Measurements from ENCODE around the gene CBFB. TPM values are rescaled to one million over a fixed set of nuclear protein-coding genes. Genes with fewer than 3 reads are reported as not detected.

Gene CBFB
- total RNA-seq = 38.1 TPM

DNA sequence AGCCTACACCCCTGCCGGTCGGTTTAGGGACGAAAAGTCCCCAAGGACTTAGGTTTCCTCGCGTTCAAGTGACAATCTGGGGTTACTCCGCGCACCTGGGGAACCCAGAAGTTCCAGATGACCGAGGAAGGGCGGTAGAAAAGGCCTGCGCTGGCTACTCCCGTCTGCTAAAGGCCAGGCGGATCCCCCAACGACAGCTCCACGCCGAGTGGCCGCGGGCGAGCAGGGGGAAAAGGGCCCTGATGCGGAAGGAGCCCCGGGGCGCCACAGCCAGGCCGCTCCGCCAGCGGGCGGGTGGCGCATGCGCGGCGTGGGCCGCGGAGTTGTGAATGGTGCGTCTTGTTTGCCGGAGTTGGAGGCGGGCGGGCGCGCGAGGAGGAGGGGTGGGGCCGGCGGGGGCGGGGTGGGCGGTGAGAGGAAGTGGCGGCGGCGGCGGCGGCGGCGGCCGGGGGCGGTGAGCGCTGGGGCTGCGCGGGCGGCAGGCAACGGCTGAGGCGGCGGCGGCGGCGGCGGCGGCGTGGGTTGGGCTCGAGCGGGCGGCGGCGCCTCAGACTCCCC lies at the start of gene CBFB:
CBFB (plus strand) TSS at position 454 of the 558 bp plus-strand sequence. CDS start 259 bp downstream, outside the sequence.

DNA sequence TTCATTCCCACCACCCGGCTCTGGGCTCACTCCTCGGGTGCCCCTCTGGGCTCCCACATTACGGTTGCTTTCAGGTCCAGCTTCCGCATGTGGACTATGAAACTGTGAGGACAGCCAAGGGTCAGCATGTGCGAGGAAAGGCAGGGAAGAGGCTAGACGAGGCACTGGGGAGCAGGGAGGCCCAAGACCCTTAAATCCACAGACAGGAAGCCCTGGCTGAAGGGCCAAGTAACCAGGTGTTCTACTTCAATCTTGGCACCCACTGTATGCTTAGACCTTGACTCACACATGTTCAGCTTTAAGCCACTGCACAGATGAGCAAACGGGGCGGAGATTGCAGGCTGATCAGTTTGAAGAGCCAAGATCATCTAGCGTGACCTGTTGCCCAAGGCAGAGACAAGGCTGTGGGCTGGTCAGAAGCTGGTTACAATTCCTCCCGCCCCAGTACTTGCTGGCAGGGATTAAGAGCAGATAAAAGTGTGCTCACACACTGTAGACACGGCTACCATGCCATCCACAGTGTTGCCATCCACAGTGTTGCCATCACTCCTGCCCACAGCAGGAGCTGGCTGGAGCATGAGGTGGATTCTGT lies 40.7 kb upstream of the CBFB start, which contains the start of gene CES4A:
CES4A (plus strand) TSS at position 393 of the 592 bp plus-strand sequence; CDS start at position 577, 184 bp downstream.

GRCh38 chr16:67109407-67110135 lies 80.6 kb downstream of the CBFB start, which contains the start of gene PHAF1:
PHAF1 (plus strand) TSS chr16:67109941; CDS start chr16:67110176, 235 bp downstream.

Small RNA genes lying within 50 kb of the gene (small RNA-seq; reads per million reads assigned to genes)
- gene RN7SL543P = not detected

Other genes starting within 250 kb of the CBFB start
- gene TERB1, start 227.6 kb upstream of the CBFB start, total RNA-seq = 0.23 TPM
- gene NAE1, start 198.2 kb upstream of the CBFB start, total RNA-seq = 104 TPM
- gene CA7, start 184.7 kb upstream of the CBFB start, total RNA-seq = not detected
- 12.2 TPM for gene PDP2, start 148.6 kb upstream of the CBFB start, total RNA-seq
- gene CDH16, start 110.3 kb upstream of the CBFB start, total RNA-seq = not detected
- 1.8 TPM for gene RRAD, start 103.6 kb upstream of the CBFB start, total RNA-seq
- 81.2 TPM for gene CIAO2B, start 94.7 kb upstream of the CBFB start, total RNA-seq
- 33.0 TPM for gene CES2, start 93.6 kb upstream of the CBFB start, total RNA-seq
- gene CES3, start 67.9 kb upstream of the CBFB start, total RNA-seq = under 0.01 TPM
- gene CES4A, start 40.6 kb upstream of the CBFB start, total RNA-seq = 9.2 TPM
- 21.7 TPM for gene PHAF1, start 80.8 kb downstream of the CBFB start, total RNA-seq
- 1.8 TPM for gene B3GNT9, start 121.8 kb downstream of the CBFB start, total RNA-seq
- 1.6 TPM for gene TRADD, start 130.8 kb downstream of the CBFB start, total RNA-seq
- gene FBXL8, start 130.8 kb downstream of the CBFB start, total RNA-seq = 1.4 TPM
- gene HSF4, start 135.6 kb downstream of the CBFB start, total RNA-seq = 14.3 TPM
- gene NOL3, start 141.4 kb downstream of the CBFB start, total RNA-seq = 9.2 TPM
- gene MATCAP1, start 154.8 kb downstream of the CBFB start, total RNA-seq = 58.8 TPM
- gene EXOC3L1, start 161.0 kb downstream of the CBFB start, total RNA-seq = 1.2 TPM
- gene E2F4, start 163.0 kb downstream of the CBFB start, total RNA-seq = 20.1 TPM
- 0.69 TPM for gene ELMO3, start 170.0 kb downstream of the CBFB start, total RNA-seq
- gene TMEM208, start 198.0 kb downstream of the CBFB start, total RNA-seq = 23.1 TPM
- 4.8 TPM for gene FHOD1, start 218.3 kb downstream of the CBFB start, total RNA-seq
- gene SLC9A5, start 219.8 kb downstream of the CBFB start, total RNA-seq = 2.8 TPM

Data from diencephalon (tissue), 1 donor.